GM18858 (cell line): ENCODE data around the gene MARCKS.

Source experiments
- ATAC-seq: cut with Tn5 transposase; IDR thresholded peaks from one replicate; pipeline ENCODE4 v1.9.1; 2021; ENCODE audit not compliant: unreplicated experiment

MARCKS gene

GRCh38 chr6:113848811-113849210, 8.3 kb upstream of the MARCKS start:
- ATAC-seq: no peak

GRCh38 chr6:113853252-113853651, 3.9 kb upstream of the MARCKS start:
- ATAC-seq: no peak

- ATAC-seq: no peak
Observed at GRCh38 chr6:113854531-113855499, 2.3 kb upstream of the MARCKS start.

GRCh38 chr6:113855500-113856374, 1.4 kb upstream of the MARCKS start:
- ATAC-seq: no peak

- no peak for ATAC-seq
Observed at GRCh38 chr6:113856375-113856624, 845 bp upstream of the MARCKS start.

GRCh38 chr6:113857556-113858479, 673 bp downstream of the MARCKS start:
- ATAC-seq: no peak

- ATAC-seq: peak; percentile 79
Observed at GRCh38 chr6:113858480-113859348, 1.6 kb downstream of the MARCKS start.

GRCh38 chr6:113859349-113860180, 2.4 kb downstream of the MARCKS start:
- ATAC-seq: no peak

GRCh38 chr6:113860181-113860955, 3.2 kb downstream of the MARCKS start:
- no peak for ATAC-seq

GRCh38 chr6:113862112-113862511, 5.0 kb downstream of the MARCKS start:
- ATAC-seq: no peak

GRCh38 chr6:113870917-113871316, 13.8 kb downstream of the MARCKS start:
- no peak for ATAC-seq

- no peak for ATAC-seq
Observed at GRCh38 chr6:113871975-113872374, 14.8 kb downstream of the MARCKS start.

GRCh38 chr6:113873043-113873667, 16.0 kb downstream of the MARCKS start:
- ATAC-seq: peak; percentile 96

GRCh38 chr6:113875470-113875869, 18.3 kb downstream of the MARCKS start:
- no peak for ATAC-seq

- ATAC-seq: no peak
Observed at GRCh38 chr6:113876695-113877094, 19.6 kb downstream of the MARCKS start.

GRCh38 chr6:113879186-113880096, 22.3 kb downstream of the MARCKS start:
- peak; percentile 99 for ATAC-seq

- no peak for ATAC-seq
Observed at GRCh38 chr6:113881478-113881980, 24.4 kb downstream of the MARCKS start.
